H9 (cell line): ENCODE results near the gene CADM4. TPM values are rescaled to one million over a fixed set of nuclear protein-coding genes. Genes with fewer than 3 reads are reported as not detected.

Experiments used
- DNase-seq: peaks from one replicate; pipeline ENCODE4 v3.0.0-alpha.2; 2017
- H2AFZ ChIP-seq: one replicate; pipeline ENCODE4 v1.6.1; 2013; ENCODE audit warnings: mild to moderate bottlenecking, low read length, control low read depth, moderate library complexity
- H2AK5ac ChIP-seq: 2 replicates; pipeline ENCODE4 v1.6.1; 2013; ENCODE audit warnings: low read length, control low read depth, mixed read lengths; ENCODE audit not compliant: insufficient read length
- H2BK120ac ChIP-seq: one replicate; pipeline ENCODE4 v1.6.1; 2013; ENCODE audit warnings: low read depth, mild to moderate bottlenecking, low read length, control low read depth, inconsistent platforms; ENCODE audit not compliant: poor library complexity, severe bottlenecking
- H2BK12ac ChIP-seq: 2 replicates; pipeline ENCODE4 v1.6.1; 2013; ENCODE audit warnings: low read length, control low read depth, mixed read lengths, low read depth; ENCODE audit not compliant: insufficient read length
- H2BK15ac ChIP-seq: 2 replicates; pipeline ENCODE4 v1.6.1; 2013; ENCODE audit warnings: low read depth, low read length, control low read depth
- H2BK20ac ChIP-seq: one replicate; pipeline ENCODE4 v1.6.1; 2013; ENCODE audit warnings: low read depth, mild to moderate bottlenecking, low read length, control low read depth, inconsistent platforms; ENCODE audit not compliant: poor library complexity, severe bottlenecking
- H2BK5ac ChIP-seq: 2 replicates; pipeline ENCODE4 v1.6.1; 2013; ENCODE audit warnings: low read length, control low read depth, mixed read lengths; ENCODE audit not compliant: insufficient read length
- H3K14ac ChIP-seq: 2 replicates; pipeline ENCODE4 v1.6.1; 2013; ENCODE audit warnings: low read length, control low read depth; ENCODE audit not compliant: insufficient read depth
- H3K18ac ChIP-seq: 2 replicates; pipeline ENCODE4 v1.6.1; 2013; ENCODE audit warnings: low read depth, mild to moderate bottlenecking, mixed read lengths, low read length, control low read depth; ENCODE audit not compliant: insufficient read length
- H3K23ac ChIP-seq: 2 replicates; pipeline ENCODE4 v1.6.1; 2013; ENCODE audit warnings: low read length, control low read depth, mixed read lengths, low read depth; ENCODE audit not compliant: insufficient read length
- H3K23me2 ChIP-seq: 2 replicates; pipeline ENCODE4 v1.6.1; 2013; ENCODE audit warnings: low read depth, mild to moderate bottlenecking, mixed read lengths, low read length, control low read depth; ENCODE audit not compliant: insufficient read length, poor library complexity, severe bottlenecking
- H3K27ac ChIP-seq: 2 replicates; pipeline ENCODE4 v1.5.1; 2013; ENCODE audit warnings: low read length, control low read depth, mixed read lengths, low read depth; ENCODE audit not compliant: insufficient read length
- H3K27me3 ChIP-seq: 2 replicates; pipeline ENCODE4 v1.6.1; 2013; ENCODE audit warnings: low read length, control low read depth, inconsistent platforms; ENCODE audit not compliant: insufficient read depth
- H3K4ac ChIP-seq: 2 replicates; pipeline ENCODE4 v1.6.1; 2013; ENCODE audit warnings: low read depth, mild to moderate bottlenecking, control low read depth, inconsistent platforms, low read length, moderate library complexity
- H3K4me1 ChIP-seq: 2 replicates; pipeline ENCODE4 v1.6.1; 2013; ENCODE audit warnings: low read length, control low read depth, inconsistent platforms; ENCODE audit not compliant: insufficient read depth
- H3K4me2 ChIP-seq: 2 replicates; pipeline ENCODE4 v1.6.1; 2013; ENCODE audit warnings: low read length, control low read depth, mixed read lengths; ENCODE audit not compliant: insufficient read length, insufficient read depth
- H3K56ac ChIP-seq: 2 replicates; pipeline ENCODE4 v1.6.1; 2013; ENCODE audit warnings: low read depth, mild to moderate bottlenecking, mixed read lengths, low read length, control low read depth; ENCODE audit not compliant: insufficient read length
- H3K79me1 ChIP-seq: 2 replicates; pipeline ENCODE4 v1.6.1; 2013; ENCODE audit warnings: low read depth, mild to moderate bottlenecking, moderate library complexity, low read length, control low read depth, inconsistent platforms; ENCODE audit not compliant: insufficient read depth, poor library complexity, severe bottlenecking
- H3K79me2 ChIP-seq: 2 replicates; pipeline ENCODE4 v1.6.1; 2013; ENCODE audit warnings: low read length, control low read depth, inconsistent platforms; ENCODE audit not compliant: insufficient read depth
- H3K9ac ChIP-seq: 2 replicates; pipeline ENCODE4 v1.6.1; 2013; ENCODE audit warnings: low read length, control low read depth, mixed read lengths; ENCODE audit not compliant: insufficient read length; ENCODE audit errors: extremely low read depth
- H3K9me3 ChIP-seq: one replicate; pipeline ENCODE4 v1.6.1; 2013; ENCODE audit warnings: low read depth, low read length, inconsistent platforms; ENCODE audit not compliant: control insufficient read depth
- H3T11ph ChIP-seq: one replicate; pipeline ENCODE4 v1.6.1; 2013; ENCODE audit warnings: mild to moderate bottlenecking, low read length, control low read depth, inconsistent platforms
- H4K20me1 ChIP-seq: one replicate; pipeline ENCODE4 v1.6.1; 2013; ENCODE audit not compliant: control insufficient read depth, insufficient read length, insufficient read depth
- H4K5ac ChIP-seq: 2 replicates; pipeline ENCODE4 v1.6.1; 2013; ENCODE audit warnings: low read depth, mild to moderate bottlenecking, mixed read lengths, low read length, control low read depth; ENCODE audit not compliant: insufficient read length
- H4K8ac ChIP-seq: replicated peaks from 2 replicates; pipeline ENCODE4 v1.6.1; 2013; ENCODE audit warnings: low read length, control low read depth, mixed read lengths, low read depth; ENCODE audit not compliant: insufficient read length
- H4K91ac ChIP-seq: 2 replicates; pipeline ENCODE4 v1.6.1; 2013; ENCODE audit warnings: low read depth, mild to moderate bottlenecking, moderate library complexity, mixed read lengths, low read length, control low read depth; ENCODE audit not compliant: insufficient read length
- H3K27ac Mint-ChIP-seq, 3 experiments: 2 replicates in 2 of 3; 3 replicates in 1 of 3; pipeline ENCODE4 v1.8.0; 2020 to 2021; ENCODE audit warnings: mixed read lengths in 3 of 3, mild to moderate bottlenecking in 1 of 3, moderate library complexity in 1 of 3
- H3K27me3 Mint-ChIP-seq: 2 replicates; pipeline ENCODE4 v1.8.0; 2021; ENCODE audit warnings: low read depth, mild to moderate bottlenecking, moderate library complexity, mixed read lengths
- H3K36me3 Mint-ChIP-seq, 3 experiments: 2 replicates in 2 of 3; 3 replicates in 1 of 3; pipeline ENCODE4 v1.8.0; 2020 to 2021; ENCODE audit warnings: low read depth in 3 of 3, mixed read lengths in 3 of 3; ENCODE audit not compliant: insufficient read depth in 1 of 3
- H3K4me1 Mint-ChIP-seq, 2 experiments: 2 replicates each; pipeline ENCODE4 v1.8.0; 2020; ENCODE audit warnings: mixed read lengths in 2 of 2
- H3K4me3 Mint-ChIP-seq, 2 experiments: 2 replicates in 1 of 2; 3 replicates in 1 of 2; pipeline ENCODE4 v1.8.0; 2020 to 2021; ENCODE audit warnings: mild to moderate bottlenecking in 2 of 2, mixed read lengths in 2 of 2, moderate library complexity in 1 of 2
- H3K9me3 Mint-ChIP-seq, 2 experiments: 2 replicates in 1 of 2; 3 replicates in 1 of 2; pipeline ENCODE4 v1.8.0; 2020; ENCODE audit warnings: mild to moderate bottlenecking in 2 of 2, mixed read lengths in 2 of 2, moderate library complexity in 1 of 2
- WGBS: extraction: QIAGEN DNeasy Blood & Tissue Kit; methylation state at CpG from one replicate; pipeline ENCODE4 v1.1.7; 2013; ENCODE audit warnings: missing lambda C conversion rate, low lambda C conversion rate, mixed read lengths; ENCODE audit not compliant: insufficient read length; ENCODE audit errors: extremely low coverage; 5-methylcytosine and 5-hydroxymethylcytosine counted together
- total RNA-seq: library from RNA; stranded (reverse); gene quantifications from 2 replicates; pipeline ENCODE4 v1.2.1, GENCODE V29; 2021
- TF ChIP-seq, protein P1 (sequence below): fragments of 200-600 bp; sonication (generic); conservative IDR thresholded peaks from 3 replicates; pipeline ENCODE4 v1.8.0; 2021; ENCODE audit warnings: antibody characterized with exemption, mild to moderate bottlenecking

The CADM4 gene
- total RNA-seq, 1 experiment from 2014 or later: 10.2 TPM

DNA sequence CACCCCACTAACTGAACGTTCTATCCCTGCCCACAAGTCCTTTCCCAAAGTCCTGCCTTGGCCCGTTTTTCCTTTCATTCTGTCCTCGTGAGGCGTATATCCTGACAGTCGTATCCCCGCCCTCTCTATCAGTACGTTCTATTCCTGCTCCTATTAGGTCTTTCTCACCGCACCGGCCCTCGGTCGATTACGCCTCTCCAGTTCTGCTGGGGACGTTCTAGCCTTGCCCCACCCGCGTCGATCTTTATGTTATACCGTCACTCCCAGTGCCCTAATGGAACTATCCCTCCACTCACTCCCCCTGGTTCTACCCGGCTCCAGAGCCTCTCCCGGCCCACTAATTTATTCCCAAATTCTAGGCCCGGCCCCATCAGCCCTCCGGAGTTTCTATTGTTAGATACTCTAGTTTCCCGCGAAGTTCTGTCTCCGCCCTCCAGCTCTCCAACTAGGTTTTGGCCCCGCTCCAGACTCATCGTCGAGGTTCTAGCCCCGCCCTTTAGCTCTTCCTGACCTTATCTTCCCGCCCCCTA lies 28.3 kb upstream of the CADM4 start:
- Histone ChIP-seq H3K23me2 (peaks cover 15% of the 10 kb centered on the region), H4K20me1 (no peaks in the 10 kb centered on the region), H3K14ac (peak overlapping the region; percentile 81), H2BK12ac (peak overlapping the region; percentile 69), H3K9me3 (no peaks in the 10 kb centered on the region), H3K4me1 (peaks cover 2% of the 10 kb centered on the region; the same call in 1 of the 2 replicates), H4K5ac (peak overlapping the region; percentile 65), H2BK5ac (peak overlapping the region; percentile 36), H2AK5ac (no peak overlapping the region), H2BK120ac (no peak overlapping the region), H3K79me2 (no peaks in the 10 kb centered on the region), H3K56ac (no peak overlapping the region), H3K4me2 (peak overlapping the region; percentile 90), H2AFZ (peak overlapping the region; percentile 3), H4K91ac (no peak overlapping the region), H2BK15ac (no peak overlapping the region), H3K79me1 (no peaks in the 10 kb centered on the region), H2BK20ac (no peak overlapping the region), H4K8ac (no peak overlapping the region), H3K23ac (no peak overlapping the region), H3K27ac (peak overlapping the region; percentile 56), H3K9ac (peak overlapping the region; percentile 84), H3K18ac (peak overlapping the region; percentile 69), H3K4ac (peak overlapping the region; percentile 24; the same call in 1 of the 2 replicates), H3K27me3 (no peaks in the 10 kb centered on the region), H3T11ph (no peak overlapping the region)
- WGBS: no CpG with 5 or more reads among the region's 29 CpGs
- Mint-ChIP-seq H3K36me3 (peaks cover 21 to 28% (median 22%) of the 10 kb centered on the region in 3 experiments; a peak in 5 of 7 replicates), H3K27me3 (peaks cover 25% of the 10 kb centered on the region), H3K9me3 (no peaks in the 10 kb centered on the region), H3K27ac (peak overlapping the region; percentile 95 to 98 (median 96)), H3K4me1 (peaks cover 30 to 33% of the 10 kb centered on the region in 2 experiments), H3K4me3 (peak overlapping the region; percentile 76 to 91)
- DNase-seq: no peak
- TF ChIP-seq, protein P1, sequence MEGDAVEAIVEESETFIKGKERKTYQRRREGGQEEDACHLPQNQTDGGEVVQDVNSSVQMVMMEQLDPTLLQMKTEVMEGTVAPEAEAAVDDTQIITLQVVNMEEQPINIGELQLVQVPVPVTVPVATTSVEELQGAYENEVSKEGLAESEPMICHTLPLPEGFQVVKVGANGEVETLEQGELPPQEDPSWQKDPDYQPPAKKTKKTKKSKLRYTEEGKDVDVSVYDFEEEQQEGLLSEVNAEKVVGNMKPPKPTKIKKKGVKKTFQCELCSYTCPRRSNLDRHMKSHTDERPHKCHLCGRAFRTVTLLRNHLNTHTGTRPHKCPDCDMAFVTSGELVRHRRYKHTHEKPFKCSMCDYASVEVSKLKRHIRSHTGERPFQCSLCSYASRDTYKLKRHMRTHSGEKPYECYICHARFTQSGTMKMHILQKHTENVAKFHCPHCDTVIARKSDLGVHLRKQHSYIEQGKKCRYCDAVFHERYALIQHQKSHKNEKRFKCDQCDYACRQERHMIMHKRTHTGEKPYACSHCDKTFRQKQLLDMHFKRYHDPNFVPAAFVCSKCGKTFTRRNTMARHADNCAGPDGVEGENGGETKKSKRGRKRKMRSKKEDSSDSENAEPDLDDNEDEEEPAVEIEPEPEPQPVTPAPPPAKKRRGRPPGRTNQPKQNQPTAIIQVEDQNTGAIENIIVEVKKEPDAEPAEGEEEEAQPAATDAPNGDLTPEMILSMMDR: no peak
